ENCODE measurements around the gene RNF225.

Gene RNF225

DNA sequence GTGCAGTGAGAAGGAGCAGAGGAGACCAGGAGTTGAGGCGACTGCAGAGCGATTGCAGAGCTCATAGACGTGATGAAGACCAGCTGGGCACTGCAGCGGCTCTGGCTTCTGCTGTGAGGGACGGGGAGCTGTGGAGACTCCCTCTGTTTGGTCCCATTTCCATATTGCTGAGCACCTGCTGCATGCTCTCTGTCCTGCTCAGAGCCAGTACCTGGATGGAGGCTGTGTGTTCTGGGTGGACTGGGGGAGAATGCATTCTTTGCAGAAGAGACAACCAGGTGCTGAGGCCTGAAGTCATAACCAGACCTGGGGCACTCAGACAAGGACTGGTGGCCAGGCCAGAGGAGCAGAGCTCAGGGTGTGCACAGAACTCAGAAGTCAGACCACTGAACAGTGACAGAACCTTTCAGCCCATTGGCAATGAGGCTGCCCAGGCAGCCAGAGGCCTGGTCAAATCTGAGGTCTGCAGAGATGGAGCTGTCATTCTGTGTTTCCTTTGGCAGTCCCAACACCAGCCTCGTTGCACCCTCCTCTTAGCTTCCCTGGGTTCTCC, 40.9 kb upstream of the RNF225 start:
- ATAC-seq (replicated peaks): no peak
- DNase-seq: no peak
- Mint-ChIP-seq H3K4me3 (no peak overlapping the region), H3K9me3 (peaks cover 0 to 2% of the 10 kb centered on the region in 2 donors), H3K27me3 (no peaks in the 10 kb centered on the region), H3K27ac (no peak overlapping the region), H3K4me1 (ENCODE audit: low read depth in 2 of 2) (peaks cover 2 to 6% of the 10 kb centered on the region in 2 donors), H3K36me3 (ENCODE audit: insufficient read depth) (peaks cover 12% of the 10 kb centered on the region)

- Mint-ChIP-seq H3K4me3 (peak overlapping the region; percentile 35 to 43), H3K27me3 (no peaks in the 10 kb centered on the region), H3K36me3 (ENCODE audit: insufficient read depth) (peaks cover 12% of the 10 kb centered on the region), H3K4me1 (ENCODE audit: low read depth in 2 of 2) (peaks cover 0 to 6% of the 10 kb centered on the region in 2 donors), H3K9me3 (no peaks in the 10 kb centered on the region), H3K27ac (no peak overlapping the region)
- DNase-seq (no peak), ATAC-seq (replicated peaks) (no peak)
Observed at GRCh38 chr19:58355215-58355796, 40.1 kb upstream of the RNF225 start.

DNA sequence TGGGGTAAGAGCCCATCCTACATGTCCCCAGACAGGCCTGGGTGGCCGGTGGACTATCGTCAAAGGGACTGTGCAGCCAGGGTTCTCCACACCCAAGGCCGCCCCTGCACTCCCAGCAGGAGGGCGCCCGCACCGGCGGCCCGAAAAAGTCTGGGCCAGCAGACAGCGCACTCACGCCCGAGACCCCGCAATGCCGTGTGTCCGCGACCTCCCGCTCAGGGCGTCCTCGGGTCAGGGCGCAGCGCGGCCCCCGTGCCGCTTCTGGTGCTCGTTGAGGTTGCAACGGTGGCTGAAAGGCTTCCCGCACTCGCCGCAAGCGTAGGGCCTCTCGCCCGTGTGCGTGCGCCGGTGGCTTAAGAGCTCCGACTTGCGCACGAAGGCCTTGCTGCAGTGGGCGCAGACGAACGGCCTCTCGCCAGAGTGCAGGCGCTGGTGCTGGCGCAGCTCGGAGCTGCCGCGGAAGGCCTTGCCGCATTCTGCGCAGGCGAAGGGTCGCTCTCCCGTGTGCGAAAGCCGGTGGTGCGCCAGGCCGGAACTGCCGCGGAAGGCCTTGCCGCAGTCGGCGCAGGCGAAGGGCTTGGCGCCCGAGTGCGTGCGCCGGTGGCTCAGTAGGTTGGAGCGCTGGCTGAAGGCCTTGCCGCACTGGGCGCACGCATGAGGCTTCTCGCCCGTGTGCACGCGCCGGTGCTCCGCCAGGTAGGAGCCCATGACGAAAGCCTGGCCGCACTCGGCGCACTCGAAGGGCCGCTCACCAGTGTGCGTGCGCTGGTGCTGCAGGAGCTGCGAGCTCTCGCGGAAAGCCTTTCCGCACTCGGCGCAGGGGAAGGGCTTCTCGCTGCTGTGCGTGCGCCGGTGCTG, 39.3 kb upstream of the RNF225 start:
- DNase-seq (peak in 2 of 3 experiments; percentile 9 to 17), ATAC-seq (replicated peaks) (peak; percentile 80)
- Mint-ChIP-seq H3K4me3 (peak overlapping the region; percentile 35 to 71), H3K36me3 (ENCODE audit: insufficient read depth) (peaks cover 16% of the 10 kb centered on the region), H3K27ac (no peak overlapping the region), H3K4me1 (ENCODE audit: low read depth in 2 of 2) (peaks cover 0 to 6% of the 10 kb centered on the region in 2 donors), H3K27me3 (no peaks in the 10 kb centered on the region), H3K9me3 (no peaks in the 10 kb centered on the region)

GRCh38 chr19:58356766-58357480, 38.5 kb upstream of the RNF225 start:
- peaks cover 18% of the 10 kb centered on the region for H3K36me3 Mint-ChIP-seq (ENCODE audit: insufficient read depth)
- H3K4me1 Mint-ChIP-seq (ENCODE audit: low read depth in 2 of 2): peaks cover 3 to 8% of the 10 kb centered on the region in 2 donors
- H3K4me3 Mint-ChIP-seq: peak overlapping the region in 1 of 2 donors; percentile 71
- no peaks in the 10 kb centered on the region for H3K9me3 Mint-ChIP-seq
- no peaks in the 10 kb centered on the region for H3K27me3 Mint-ChIP-seq
- no peak for DNase-seq
- H3K27ac Mint-ChIP-seq: no peak overlapping the region
- no peak for ATAC-seq (replicated peaks)

GRCh38 chr19:58357481-58358145, 37.8 kb upstream of the RNF225 start:
- ATAC-seq (replicated peaks): no peak
- Mint-ChIP-seq H3K27ac (no peak overlapping the region), H3K27me3 (no peaks in the 10 kb centered on the region), H3K4me1 (ENCODE audit: low read depth in 2 of 2) (peaks cover 7 to 10% of the 10 kb centered on the region in 2 donors), H3K4me3 (peak overlapping the region in 1 of 2 donors; percentile 71), H3K36me3 (ENCODE audit: insufficient read depth) (peaks cover 23% of the 10 kb centered on the region), H3K9me3 (no peaks in the 10 kb centered on the region)
- DNase-seq: no peak

DNA sequence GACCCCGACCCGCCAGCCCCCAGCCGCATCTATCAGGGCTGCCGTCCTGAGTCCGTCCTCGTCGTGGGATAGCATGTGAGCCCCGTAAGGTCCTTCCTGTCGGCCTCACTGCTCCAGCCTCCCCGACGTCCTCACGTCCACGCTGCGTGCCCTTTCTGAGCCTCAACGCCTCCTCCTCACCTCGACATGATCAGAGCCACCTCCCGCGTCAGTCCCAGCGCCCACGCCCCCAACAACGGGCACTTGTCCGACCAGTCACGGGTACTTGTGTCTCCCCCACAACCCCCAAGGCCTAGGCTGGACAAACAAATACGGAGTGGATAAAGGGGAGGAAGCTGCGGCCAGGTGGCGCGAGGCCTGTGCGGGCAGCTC, 33.6 kb upstream of the RNF225 start:
- Mint-ChIP-seq H3K36me3 (ENCODE audit: insufficient read depth) (peaks cover 29% of the 10 kb centered on the region), H3K4me1 (ENCODE audit: low read depth in 2 of 2) (peaks cover 7 to 14% of the 10 kb centered on the region in 2 donors), H3K27me3 (no peaks in the 10 kb centered on the region), H3K27ac (peak overlapping the region; percentile 92 to 93), H3K4me3 (peak overlapping the region; percentile 91 to 96), H3K9me3 (no peaks in the 10 kb centered on the region)
- DNase-seq (peak in 1 of 3 experiments; percentile 16), ATAC-seq (replicated peaks) (peak; percentile 1)

DNA sequence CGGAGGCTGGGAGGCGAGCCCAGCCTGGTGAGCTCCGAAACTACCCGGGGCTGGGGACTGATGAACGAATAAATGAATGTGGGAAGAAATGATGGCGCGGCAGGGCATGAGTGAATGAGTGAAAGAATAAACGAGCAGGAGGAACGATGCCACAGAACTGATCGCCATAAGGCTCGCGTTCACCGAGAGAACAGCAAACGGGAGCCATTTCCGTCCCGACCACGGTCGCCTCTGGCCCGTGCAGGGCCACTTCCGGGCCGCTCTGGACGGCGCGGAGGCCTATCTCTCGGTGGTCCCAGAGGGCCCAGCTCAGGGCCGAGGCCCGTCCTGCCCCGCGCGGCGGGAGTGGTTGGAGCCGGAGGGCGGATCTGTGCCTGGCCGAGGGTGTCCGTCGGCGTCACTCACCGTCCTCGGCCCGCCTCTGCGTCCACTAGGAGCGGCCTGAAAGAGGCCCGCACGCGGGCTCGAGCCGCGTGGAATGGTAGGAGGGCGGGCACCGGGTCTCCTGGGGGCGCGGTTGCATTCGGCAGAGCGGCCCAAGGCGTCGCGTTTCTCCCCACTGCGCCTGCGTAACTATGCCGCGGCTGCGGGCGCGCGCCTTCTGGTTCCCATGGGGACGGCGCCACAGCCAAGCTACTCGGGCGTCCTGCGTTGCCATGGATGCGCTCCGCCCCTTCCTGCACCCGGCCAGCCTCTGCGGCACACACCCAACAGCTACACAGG, 33.0 kb upstream of the RNF225 start, which contains the start of gene ZNF497:
Gene ZNF497, minus strand, starts transcription at position 480 of the 723 bp plus-strand sequence. CDS start 5,116 bp downstream, outside the sequence.
- H3K27me3 Mint-ChIP-seq: no peaks in the 10 kb centered on the region
- DNase-seq: peak; percentile 94 to 96 (median 96)
- H3K4me3 Mint-ChIP-seq: peak within 1 kb of the TSS; percentile 91 to 96
- H3K9me3 Mint-ChIP-seq: no peaks in the 10 kb centered on the region
- peak; percentile 90 for ATAC-seq (replicated peaks)
- H3K36me3 Mint-ChIP-seq (ENCODE audit: insufficient read depth): peaks cover 29% of the 10 kb centered on the region
- H3K4me1 Mint-ChIP-seq (ENCODE audit: low read depth in 2 of 2): peaks cover 7 to 14% of the 10 kb centered on the region in 2 donors
- H3K27ac Mint-ChIP-seq: peak within 1 kb of the TSS; percentile 92 to 93

DNA sequence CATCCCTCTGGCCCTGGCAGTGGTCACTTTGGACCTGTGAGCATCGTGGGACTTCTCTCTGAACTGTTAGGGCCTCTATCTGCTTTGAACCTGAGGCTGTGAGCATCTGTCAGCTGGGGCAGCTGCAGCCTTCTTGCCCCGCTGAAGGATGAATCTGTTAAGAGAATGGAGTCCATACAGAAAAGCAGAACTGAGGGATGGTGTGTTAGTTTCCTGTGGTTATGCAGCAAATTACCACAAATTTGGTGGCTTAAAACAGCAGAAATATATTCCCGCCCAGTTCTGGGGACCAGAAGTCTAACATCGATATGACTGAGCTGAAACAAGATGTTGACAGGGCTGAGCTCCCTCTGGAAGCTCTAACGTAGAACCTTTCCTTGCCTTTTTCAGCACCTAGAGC, 31.3 kb upstream of the RNF225 start:
- Mint-ChIP-seq H3K4me1 (ENCODE audit: low read depth in 2 of 2) (peaks cover 7 to 10% of the 10 kb centered on the region in 2 donors), H3K4me3 (peak overlapping the region in 1 of 2 donors; percentile 17), H3K27me3 (no peaks in the 10 kb centered on the region), H3K9me3 (no peaks in the 10 kb centered on the region), H3K27ac (no peak overlapping the region), H3K36me3 (ENCODE audit: insufficient read depth) (peaks cover 25% of the 10 kb centered on the region)
- ATAC-seq (replicated peaks) (no peak), DNase-seq (no peak)

- ATAC-seq (replicated peaks) (no peak), DNase-seq (no peak)
- H3K4me1 Mint-ChIP-seq (ENCODE audit: low read depth in 2 of 2): peaks cover 6 to 8% of the 10 kb centered on the region in 2 donors
- H3K9me3 Mint-ChIP-seq: no peaks in the 10 kb centered on the region
- no peak overlapping the region for H3K4me3 Mint-ChIP-seq
- no peaks in the 10 kb centered on the region for H3K27me3 Mint-ChIP-seq
- peaks cover 16% of the 10 kb centered on the region for H3K36me3 Mint-ChIP-seq (ENCODE audit: insufficient read depth)
- H3K27ac Mint-ChIP-seq: no peak overlapping the region
Observed at GRCh38 chr19:58366585-58367430, 28.6 kb upstream of the RNF225 start.

DNA sequence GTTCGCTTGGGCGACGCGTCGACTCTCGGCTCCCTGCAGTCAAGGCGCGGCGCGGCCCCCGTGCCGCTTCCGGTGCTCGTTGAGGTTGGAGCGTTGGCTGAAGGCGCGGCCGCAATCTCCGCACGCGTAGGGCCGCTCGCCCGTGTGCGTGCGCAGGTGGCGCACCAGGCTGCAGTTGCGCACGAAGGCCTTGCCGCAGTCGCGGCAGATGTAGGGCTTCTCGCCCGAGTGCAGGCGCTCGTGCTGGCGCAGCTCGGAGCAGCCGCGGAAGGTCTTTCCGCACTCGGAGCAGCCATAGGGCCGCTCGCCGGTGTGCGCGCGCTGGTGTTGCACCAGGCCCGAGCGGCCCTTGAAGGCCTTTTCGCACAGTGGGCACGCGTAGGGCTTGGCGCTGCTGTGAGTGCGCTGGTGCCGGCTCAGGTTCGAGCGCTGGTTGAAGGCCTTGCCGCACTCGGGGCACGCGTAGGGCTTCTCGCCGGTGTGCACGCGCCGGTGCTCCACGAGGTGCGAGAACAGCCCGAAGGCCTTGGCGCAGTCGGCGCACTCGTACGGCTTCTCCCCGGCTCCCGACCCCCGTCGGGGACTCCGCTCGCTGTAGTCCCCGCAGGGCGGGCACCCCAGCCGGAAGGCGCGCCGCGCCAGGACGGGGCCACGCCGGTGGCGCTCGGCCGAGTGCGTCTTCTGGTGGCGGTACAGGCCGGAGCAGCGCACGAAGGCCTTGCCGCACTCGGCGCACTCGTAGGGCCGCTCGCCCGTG, 27.6 kb upstream of the RNF225 start:
- Mint-ChIP-seq H3K27ac (no peak overlapping the region), H3K27me3 (no peaks in the 10 kb centered on the region), H3K4me1 (ENCODE audit: low read depth in 2 of 2) (peaks cover 0 to 2% of the 10 kb centered on the region in 2 donors), H3K4me3 (no peak overlapping the region), H3K36me3 (ENCODE audit: insufficient read depth) (peaks cover 8% of the 10 kb centered on the region), H3K9me3 (no peaks in the 10 kb centered on the region)
- DNase-seq (no peak), ATAC-seq (replicated peaks) (no peak)

DNA sequence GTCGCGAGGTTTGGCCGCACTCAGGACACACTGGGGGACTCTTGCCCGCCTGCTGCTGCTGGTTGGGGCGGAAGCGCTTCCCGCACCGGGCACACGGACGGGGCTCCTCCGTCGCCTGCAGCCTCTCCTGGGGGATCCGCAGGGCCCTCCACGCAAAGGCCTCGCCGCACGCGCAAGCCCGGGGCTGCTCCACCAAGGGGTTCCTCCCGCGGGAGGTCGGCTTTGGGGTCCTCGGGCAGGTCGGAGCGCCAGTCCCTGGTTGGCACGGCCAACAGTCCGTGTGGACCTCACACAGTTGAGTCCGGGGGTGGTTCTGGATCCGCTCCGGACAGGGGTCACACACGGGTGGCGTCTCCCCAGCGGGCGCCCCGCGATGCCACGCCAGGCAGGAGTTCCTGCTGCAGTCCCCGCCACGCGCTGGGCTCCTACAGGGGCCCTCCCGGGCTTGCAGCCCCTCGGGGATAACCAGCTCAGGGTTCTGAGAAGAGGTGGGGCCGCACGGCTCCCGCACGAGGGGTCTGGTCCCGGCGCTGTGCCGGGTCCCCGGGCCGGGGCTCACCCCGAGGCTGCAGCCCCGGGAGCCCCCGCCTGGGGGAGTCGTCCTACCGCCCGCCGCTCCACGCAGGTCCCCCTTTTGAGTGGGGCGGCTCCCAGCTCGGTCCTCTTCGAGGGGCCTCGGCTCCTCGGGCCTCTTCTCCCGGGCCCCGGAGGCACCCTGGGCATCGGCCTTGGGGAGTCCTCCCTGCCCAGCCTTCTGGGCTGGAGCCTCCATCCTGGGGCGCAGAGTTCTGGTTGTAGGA, 26.7 kb upstream of the RNF225 start:
- Mint-ChIP-seq H3K4me3 (no peak overlapping the region), H3K4me1 (ENCODE audit: low read depth in 2 of 2) (no peaks in the 10 kb centered on the region), H3K36me3 (ENCODE audit: insufficient read depth) (no peaks in the 10 kb centered on the region), H3K27me3 (no peaks in the 10 kb centered on the region), H3K9me3 (no peaks in the 10 kb centered on the region), H3K27ac (no peak overlapping the region)
- DNase-seq (no peak), ATAC-seq (replicated peaks) (no peak)

All from effector memory CD8-positive, alpha-beta T cell (primary cell).